NCI-H2107 treated with DMSO at 0.1 percent for 48 hours (cell line): ENCODE measurements around the gene WNK4.

Source experiments
- DNase-seq: peaks from one replicate; lab custom pipeline; 2025; ENCODE audit not compliant: unreplicated experiment; lab: John Stamatoyannopoulos, UW

The WNK4 gene

DNA sequence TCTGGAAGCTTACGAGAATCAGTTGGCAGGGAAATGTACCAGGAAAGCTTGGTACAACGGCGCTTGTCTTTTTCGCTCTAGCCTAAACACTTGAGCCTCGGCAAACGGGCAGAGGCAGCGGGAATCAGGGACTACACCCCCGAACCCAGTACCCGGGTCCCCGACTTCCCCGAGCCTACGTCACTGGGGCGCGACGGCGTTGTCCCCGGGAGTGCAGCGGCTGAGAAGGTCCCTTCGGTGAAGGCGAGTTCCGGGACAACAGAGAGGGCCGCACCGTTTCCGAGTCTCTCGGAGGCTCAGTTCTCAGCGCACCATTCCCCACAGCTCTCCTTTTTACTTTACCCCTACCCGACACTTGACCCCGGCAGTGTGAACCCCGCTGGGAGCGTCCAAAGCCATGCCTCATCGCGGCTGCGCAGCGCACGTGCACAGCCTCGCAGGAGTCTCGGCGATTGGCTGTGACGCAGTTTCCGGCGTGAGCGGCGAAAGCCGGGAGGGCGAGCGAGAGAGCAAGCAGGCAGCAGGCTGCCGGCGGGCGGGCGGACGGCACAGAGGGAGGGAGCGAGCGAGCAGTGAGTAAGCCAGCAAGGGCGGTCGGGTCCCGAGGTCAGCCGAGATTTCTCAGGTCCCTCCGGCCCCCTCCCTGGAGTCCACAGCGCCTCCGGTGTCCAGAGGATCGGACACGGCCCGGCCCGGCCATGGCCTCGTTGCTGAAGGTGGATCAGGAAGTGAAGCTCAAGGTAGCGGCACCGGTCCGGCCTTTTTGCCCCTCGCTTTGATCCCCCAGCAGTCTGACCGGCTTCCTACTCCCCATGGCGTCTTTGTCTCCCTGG, 52.7 kb downstream of the WNK4 start, which contains the start of gene PSME3:
PSME3 (plus strand) TSS at position 464 of the 833 bp plus-strand sequence; CDS start at position 699, 235 bp downstream.
- DNase-seq: peak; percentile 62

- DNase-seq: no peak
Measured at GRCh38 chr17:42833767-42834422, 53.5 kb downstream of the WNK4 start.

- no peak for DNase-seq
Measured at GRCh38 chr17:42835732-42836131, 55.3 kb downstream of the WNK4 start.

- no peak for DNase-seq
Measured at GRCh38 chr17:42841975-42842685, 61.7 kb downstream of the WNK4 start.

DNA sequence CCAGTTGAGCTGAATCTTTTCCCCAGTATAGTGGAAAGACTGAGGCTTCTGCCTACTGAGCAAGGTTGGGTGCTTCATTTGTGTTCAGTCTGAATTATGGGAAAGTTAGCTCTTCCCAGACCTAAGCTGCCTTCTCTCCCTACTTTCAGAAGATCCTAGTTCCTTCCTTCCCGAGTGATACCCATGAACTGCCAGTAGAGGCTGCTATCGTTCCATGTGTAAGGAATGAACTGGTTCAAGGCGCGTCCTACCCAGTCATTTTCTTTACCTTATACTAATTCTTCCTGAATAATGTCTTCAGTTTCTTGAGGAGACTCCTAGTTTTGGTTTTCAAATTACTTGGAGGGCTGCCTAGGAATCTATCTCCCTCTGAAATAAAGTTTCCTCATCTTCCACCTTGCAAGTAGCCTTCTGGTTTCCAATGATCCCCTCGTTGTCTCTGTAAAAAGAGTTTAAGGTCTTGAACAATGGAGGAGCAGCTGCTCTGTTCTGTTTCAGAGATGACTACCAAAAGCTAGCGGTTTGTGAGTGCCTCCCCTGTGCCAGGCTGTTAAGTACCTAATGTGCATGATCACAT, 63.0 kb downstream of the WNK4 start:
- DNase-seq: peak; percentile 34

DNA sequence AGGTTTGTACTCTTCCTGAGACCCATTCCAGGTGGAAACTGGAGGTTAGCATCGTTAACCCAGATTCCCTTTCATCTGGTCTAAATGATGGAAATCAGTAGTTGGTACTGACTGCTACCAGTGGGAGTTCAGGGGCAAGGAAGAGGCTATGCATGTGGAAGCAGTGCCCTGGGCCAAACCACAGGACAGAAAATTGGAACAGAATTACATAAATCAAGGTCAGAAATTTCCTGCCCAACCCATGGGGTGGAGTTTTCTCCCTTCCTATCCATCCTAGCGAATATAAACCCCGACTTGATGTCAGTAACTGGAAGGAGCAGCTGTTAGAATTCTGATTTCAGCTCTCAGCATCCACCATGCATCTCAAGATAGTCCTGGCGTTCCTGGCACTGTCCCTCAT, 63.9 kb downstream of the WNK4 start, which contains the start of gene AOC2:
AOC2 (plus strand) TSS at position 310 of the 400 bp plus-strand sequence; CDS start at position 357, 47 bp downstream.
- no peak for DNase-seq

DNA sequence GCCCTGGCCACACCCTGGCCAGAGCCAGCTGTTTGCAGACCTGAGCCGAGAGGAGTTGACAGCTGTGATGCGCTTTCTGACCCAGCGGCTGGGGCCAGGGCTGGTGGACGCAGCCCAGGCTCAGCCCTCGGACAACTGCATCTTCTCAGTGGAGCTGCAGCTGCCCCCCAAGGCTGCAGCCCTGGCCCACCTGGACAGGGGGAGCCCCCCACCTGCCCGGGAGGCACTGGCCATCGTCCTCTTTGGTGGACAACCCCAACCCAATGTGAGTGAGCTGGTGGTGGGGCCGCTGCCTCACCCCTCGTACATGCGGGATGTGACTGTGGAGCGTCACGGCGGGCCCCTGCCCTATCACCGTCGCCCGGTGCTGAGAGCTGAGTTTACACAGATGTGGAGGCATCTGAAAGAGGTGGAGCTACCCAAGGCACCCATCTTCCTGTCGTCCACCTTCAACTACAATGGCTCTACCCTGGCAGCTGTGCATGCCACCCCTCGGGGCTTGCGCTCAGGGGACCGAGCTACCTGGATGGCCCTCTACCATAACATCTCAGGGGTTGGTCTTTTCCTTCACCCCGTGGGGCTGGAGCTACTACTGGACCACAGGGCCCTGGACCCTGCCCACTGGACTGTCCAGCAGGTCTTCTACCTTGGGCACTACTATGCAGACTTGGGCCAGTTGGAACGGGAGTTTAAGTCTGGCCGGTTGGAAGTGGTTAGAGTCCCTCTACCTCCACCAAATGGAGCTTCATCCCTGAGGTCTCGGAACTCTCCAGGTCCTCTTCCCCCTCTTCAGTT, 64.5 kb downstream of the WNK4 start:
- no peak for DNase-seq

DNA sequence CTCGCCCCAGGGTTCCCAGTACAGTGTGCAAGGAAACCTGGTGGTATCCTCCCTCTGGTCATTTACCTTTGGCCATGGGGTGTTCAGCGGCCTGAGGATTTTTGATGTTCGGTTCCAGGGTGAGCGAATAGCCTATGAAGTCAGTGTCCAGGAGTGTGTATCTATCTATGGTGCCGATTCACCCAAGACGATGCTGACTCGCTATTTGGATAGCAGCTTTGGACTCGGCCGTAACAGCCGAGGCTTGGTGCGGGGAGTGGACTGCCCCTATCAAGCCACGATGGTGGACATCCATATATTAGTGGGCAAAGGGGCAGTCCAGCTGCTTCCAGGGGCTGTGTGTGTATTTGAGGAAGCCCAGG, 65.1 kb downstream of the WNK4 start:
- no peak for DNase-seq

DNA sequence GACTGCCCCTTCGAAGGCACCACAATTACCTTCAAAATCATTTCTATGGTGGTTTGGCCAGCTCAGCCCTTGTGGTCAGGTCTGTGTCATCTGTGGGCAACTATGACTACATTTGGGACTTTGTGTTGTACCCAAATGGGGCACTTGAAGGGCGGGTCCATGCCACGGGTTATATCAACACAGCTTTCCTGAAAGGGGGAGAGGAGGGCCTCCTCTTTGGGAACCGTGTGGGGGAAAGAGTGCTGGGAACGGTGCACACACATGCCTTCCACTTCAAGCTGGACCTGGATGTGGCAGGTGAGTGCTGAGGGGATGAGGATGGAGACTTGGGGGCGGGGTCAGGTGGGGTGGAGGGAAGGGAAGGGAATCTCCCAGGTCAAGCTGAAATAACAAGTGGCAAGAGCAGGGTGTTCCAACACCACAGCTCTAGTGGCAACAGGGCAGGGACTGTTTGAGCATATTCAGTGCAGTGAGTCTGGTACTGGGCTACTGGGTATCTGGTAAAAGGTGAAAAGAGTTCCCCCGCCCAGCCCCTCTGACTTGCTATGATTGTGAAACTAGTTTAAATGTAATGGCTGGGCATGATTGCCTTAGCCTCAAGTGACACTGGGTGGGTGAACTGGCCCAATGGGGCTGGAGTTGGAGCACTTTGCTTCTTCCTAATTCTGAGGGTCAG, 65.6 kb downstream of the WNK4 start:
- DNase-seq: no peak
